Breast epithelium (tissue), 3 donors: ENCODE results near the gene TP53BP2.

Experiments
- CTCF ChIP-seq, 3 donors: fragments of 450-650 bp; IDR thresholded peaks; one replicate each; pipeline ENCODE4 v1.5.1; 2016 to 2017; ENCODE audit warnings: antibody characterized with exemption in 3 of 3, mild to moderate bottlenecking in 3 of 3, moderate library complexity in 3 of 3
- POLR2A ChIP-seq: fragments of 450-650 bp; IDR thresholded peaks from one replicate; pipeline ENCODE4 v1.6.1; 2016; ENCODE audit warnings: antibody characterized with exemption, mild to moderate bottlenecking, moderate library complexity
- POLR2AphosphoS5 ChIP-seq, 3 donors: sonication (generic); formaldehyde crosslinking; IDR thresholded peaks; one replicate each; pipeline ENCODE4 v1.6.1; 2017; ENCODE audit warnings: antibody characterized with exemption in 3 of 3

GRCh38 chr1:223763251-223763650 lies 82.5 kb downstream of the TP53BP2 start:
- TF ChIP-seq CTCF (IDR thresholded peaks at IDR 0.05) (no peak), POLR2AphosphoS5 (IDR thresholded peaks at IDR 0.05) (no peak), POLR2A (no peak)
